GM10266 (cell line): Measurements from ENCODE around the gene LNX2.

Source experiments
- DNase-seq: peaks from one replicate; pipeline ENCODE4 v3.0.0; 2012; ENCODE audit errors: extremely low spot score
- CTCF ChIP-seq: IDR thresholded peaks from 2 replicates; pipeline ENCODE4 v1.5.1; 2012; ENCODE audit warnings: mild to moderate bottlenecking, low read depth; ENCODE audit not compliant: control insufficient read depth, insufficient read depth; ENCODE audit errors: missing control alignments

The LNX2 gene

GRCh38 chr13:27500806-27501534 lies 119.4 kb downstream of the LNX2 start:
- no peak for DNase-seq
- TF ChIP-seq CTCF: no peak

DNA sequence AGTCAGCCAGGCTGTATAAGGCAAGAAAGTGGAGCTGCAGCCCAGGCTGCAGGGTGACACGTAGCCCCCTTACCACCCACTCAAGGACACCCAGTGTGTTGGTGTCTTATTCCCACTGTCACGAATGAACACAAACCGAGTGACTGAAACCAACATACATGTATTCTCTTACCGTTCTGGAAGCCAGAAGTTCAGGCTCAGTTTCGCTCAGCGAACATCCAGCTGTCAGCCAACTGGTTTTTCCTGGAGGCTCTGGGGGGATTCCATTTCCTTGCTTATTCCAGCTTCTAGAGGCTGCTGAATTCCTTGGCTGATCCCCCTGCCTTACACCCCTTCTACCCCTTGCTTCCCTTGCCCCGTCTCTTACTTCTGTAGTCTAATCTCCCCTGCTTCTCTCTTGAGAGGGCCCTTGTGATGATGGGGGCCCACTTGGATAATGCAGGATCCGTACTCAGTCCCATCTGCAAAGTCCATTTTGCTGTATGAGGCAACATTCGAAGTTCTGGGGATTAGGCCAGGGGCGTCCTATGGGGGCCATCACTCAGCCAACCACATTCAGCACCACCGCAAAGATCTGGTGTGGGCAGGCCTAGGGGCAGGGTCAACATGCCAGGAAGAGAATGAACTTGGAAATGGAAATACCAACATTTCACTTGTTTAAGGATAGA lies 122.6 kb downstream of the LNX2 start:
- no peak for DNase-seq
- TF ChIP-seq CTCF: no peak

- DNase-seq: no peak
- TF ChIP-seq CTCF: no peak
These were observed 123.6 kb downstream of the LNX2 start for GRCh38 chr13:27496536-27497273.

DNA sequence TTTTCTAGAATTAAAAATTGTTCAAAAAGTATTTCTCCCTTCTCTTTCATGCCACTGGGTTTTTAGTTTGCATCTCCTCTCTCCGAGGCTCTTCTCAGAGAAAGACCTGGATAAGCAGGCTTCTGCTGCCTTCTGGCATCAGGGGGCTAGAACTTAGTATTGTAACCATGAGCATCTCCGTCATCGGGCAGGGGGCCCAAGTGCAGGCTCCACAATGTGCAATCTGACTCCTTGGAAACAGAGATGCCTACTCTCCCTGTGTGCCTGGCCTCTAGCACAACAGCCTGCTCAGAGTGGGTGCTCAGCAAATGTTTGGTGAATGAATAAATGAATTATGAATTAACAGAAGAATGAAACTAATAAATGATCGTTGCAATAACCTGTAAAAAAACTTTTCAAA lies 124.3 kb downstream of the LNX2 start:
- no peak for DNase-seq
- no peak for TF ChIP-seq CTCF
